Measurements from ENCODE around the gene TBC1D22A. TPM values are rescaled to one million over a fixed set of nuclear protein-coding genes. Genes with fewer than 3 reads are reported as not detected.

The TBC1D22A gene
- total RNA-seq, 1 donor from 2014 or later, result 10.6 TPM

DNA sequence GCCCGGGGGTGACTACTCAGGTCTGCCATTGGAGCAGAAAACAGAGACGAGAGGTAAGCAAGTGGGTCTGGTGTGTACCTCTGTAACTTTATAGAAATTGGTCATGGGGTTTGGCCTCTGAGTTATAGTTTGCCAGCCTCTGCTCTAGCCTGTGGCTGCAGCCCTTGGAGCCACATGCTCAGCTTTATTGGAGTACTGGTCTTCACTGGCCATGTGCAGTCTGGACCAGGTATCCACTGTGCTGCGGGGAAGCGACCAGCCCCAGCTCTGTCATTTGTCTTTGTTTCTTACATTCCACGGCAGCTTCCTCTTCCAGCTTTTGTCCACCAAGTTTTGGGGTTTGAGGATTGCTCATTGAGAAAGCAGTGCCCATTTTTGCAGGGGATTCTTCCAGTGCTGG is 453.4 kb downstream of the TBC1D22A start:
- H3K4me3 ChIP-seq, result no peak overlapping the region

DNA sequence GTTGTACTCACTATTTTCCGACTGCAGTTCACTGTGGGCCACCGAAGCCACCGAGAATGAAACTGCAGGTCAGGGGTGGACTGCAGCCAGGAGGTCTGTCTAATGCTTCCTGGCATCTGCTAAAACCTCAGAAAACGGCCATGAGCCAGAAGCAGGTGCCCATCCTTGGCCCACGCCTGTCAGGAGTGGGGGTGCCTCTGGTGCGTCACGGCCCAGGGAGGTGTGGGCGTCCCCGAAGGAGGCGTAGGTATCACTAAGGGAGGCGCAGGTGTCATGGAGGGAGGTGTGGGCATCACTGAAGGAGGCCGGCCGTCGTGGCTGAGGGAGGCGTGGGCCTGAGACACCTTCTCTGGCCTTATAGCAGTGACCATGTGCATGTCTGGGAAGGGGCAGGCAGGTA is 456.2 kb downstream of the TBC1D22A start:
- no peak for TF ChIP-seq EZH2phosphoT487 (IDR thresholded peaks at IDR 0.05)
- TF ChIP-seq EZH2 (IDR thresholded peaks at IDR 0.05), result no peak
- TF ChIP-seq, protein P1, sequence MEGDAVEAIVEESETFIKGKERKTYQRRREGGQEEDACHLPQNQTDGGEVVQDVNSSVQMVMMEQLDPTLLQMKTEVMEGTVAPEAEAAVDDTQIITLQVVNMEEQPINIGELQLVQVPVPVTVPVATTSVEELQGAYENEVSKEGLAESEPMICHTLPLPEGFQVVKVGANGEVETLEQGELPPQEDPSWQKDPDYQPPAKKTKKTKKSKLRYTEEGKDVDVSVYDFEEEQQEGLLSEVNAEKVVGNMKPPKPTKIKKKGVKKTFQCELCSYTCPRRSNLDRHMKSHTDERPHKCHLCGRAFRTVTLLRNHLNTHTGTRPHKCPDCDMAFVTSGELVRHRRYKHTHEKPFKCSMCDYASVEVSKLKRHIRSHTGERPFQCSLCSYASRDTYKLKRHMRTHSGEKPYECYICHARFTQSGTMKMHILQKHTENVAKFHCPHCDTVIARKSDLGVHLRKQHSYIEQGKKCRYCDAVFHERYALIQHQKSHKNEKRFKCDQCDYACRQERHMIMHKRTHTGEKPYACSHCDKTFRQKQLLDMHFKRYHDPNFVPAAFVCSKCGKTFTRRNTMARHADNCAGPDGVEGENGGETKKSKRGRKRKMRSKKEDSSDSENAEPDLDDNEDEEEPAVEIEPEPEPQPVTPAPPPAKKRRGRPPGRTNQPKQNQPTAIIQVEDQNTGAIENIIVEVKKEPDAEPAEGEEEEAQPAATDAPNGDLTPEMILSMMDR (IDR thresholded peaks at IDR 0.05), result no peak
- Histone ChIP-seq H3K27me3 (no peaks in the 10 kb centered on the region), H3F3A (ENCODE audit: low read depth) (peaks cover 10% of the 10 kb centered on the region), H3K4me2 (no peak overlapping the region), H3K9me3 (ENCODE audit: low read depth) (peaks cover 6% of the 10 kb centered on the region), H3K4me1 (no peaks in the 10 kb centered on the region), H3K36me3 (no peaks in the 10 kb centered on the region), H3K79me2 (ENCODE audit: low read depth) (no peaks in the 10 kb centered on the region), H3K4me3 (no peak overlapping the region), H3K27ac (no peak overlapping the region), H3K9ac (no peak overlapping the region), H2AFZ (replicated peaks) (no peak overlapping the region), H4K20me1 (ENCODE audit: low read depth) (no peaks in the 10 kb centered on the region)
- DNase-seq (ENCODE audit: low spot score), result no peak
- H3K36me3 Mint-ChIP-seq, result no peaks in the 10 kb centered on the region
- H3K4me3 Mint-ChIP-seq, result no peak overlapping the region
- peaks cover under 1% of the 10 kb centered on the region for H3K9me3 Mint-ChIP-seq
- peaks cover 7% of the 10 kb centered on the region for H3K4me1 Mint-ChIP-seq
- H3K27ac Mint-ChIP-seq, result no peak overlapping the region
- H3K27me3 Mint-ChIP-seq (ENCODE audit: insufficient read depth, low read depth), result peaks cover 4% of the 10 kb centered on the region

More for the DNA sequence above, 453.4 kb downstream of the TBC1D22A start:
- no peak for DNase-seq (ENCODE audit: low spot score)
- H3K4me3 Mint-ChIP-seq, result no peak overlapping the region
- H3K27ac Mint-ChIP-seq, result no peak overlapping the region
- Histone ChIP-seq H3K4me2 (no peak overlapping the region), H3K9me3 (ENCODE audit: low read depth) (no peaks in the 10 kb centered on the region), H3K27ac (no peak overlapping the region), H3K9ac (no peak overlapping the region), H3K79me2 (ENCODE audit: low read depth) (no peaks in the 10 kb centered on the region), H3K4me1 (no peaks in the 10 kb centered on the region), H3F3A (ENCODE audit: low read depth) (peaks cover 6% of the 10 kb centered on the region), H3K27me3 (no peaks in the 10 kb centered on the region), H4K20me1 (ENCODE audit: low read depth) (no peaks in the 10 kb centered on the region), H2AFZ (replicated peaks) (no peak overlapping the region), H3K36me3 (no peaks in the 10 kb centered on the region)
- TF ChIP-seq, protein P1 (IDR thresholded peaks at IDR 0.05), result no peak
- TF ChIP-seq EZH2 (IDR thresholded peaks at IDR 0.05), result no peak
- H3K4me1 Mint-ChIP-seq, result no peaks in the 10 kb centered on the region
- peaks cover 8% of the 10 kb centered on the region for H3K27me3 Mint-ChIP-seq (ENCODE audit: insufficient read depth, low read depth)
- H3K9me3 Mint-ChIP-seq, result peaks cover 14% of the 10 kb centered on the region
- peaks cover 5% of the 10 kb centered on the region for H3K36me3 Mint-ChIP-seq

DNA sequence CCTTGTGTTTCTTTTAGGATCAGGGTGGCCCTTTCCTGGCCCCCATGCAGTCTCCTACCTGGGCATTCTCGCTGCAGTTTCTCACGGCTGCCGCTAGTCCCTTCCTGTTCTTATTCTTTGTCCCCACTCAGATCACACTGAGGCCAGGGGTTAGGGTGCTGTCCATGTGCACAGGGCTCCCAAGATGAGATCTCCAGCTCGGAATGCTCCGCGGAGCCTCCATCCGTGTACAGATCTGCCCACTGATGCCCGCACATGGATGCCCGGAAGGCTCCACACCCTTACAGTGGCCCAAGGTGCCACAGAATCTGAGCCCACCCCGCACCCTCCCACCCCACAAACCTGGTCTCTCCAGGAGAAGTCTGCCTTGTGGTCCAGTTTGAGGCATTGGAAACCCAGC is 457.3 kb downstream of the TBC1D22A start:
- no peak overlapping the region for H2AFZ ChIP-seq (replicated peaks)
- H3K27ac ChIP-seq, result no peak overlapping the region
- TF ChIP-seq EZH2 (IDR thresholded peaks at IDR 0.05) (no peak), EZH2phosphoT487 (IDR thresholded peaks at IDR 0.05) (no peak)
- TF ChIP-seq, protein P1 (IDR thresholded peaks at IDR 0.05), result no peak
- H3K36me3 ChIP-seq, result no peaks in the 10 kb centered on the region
- no peaks in the 10 kb centered on the region for H3K27me3 ChIP-seq
- no peaks in the 10 kb centered on the region for H3K79me2 ChIP-seq (ENCODE audit: low read depth)
- Mint-ChIP-seq H3K9me3 (no peaks in the 10 kb centered on the region), H3K4me3 (no peak overlapping the region), H3K36me3 (no peaks in the 10 kb centered on the region), H3K27ac (no peak overlapping the region), H3K4me1 (peaks cover 7% of the 10 kb centered on the region), H3K27me3 (ENCODE audit: insufficient read depth, low read depth) (peaks cover 2% of the 10 kb centered on the region)
- no peak overlapping the region for H3K4me2 ChIP-seq
- no peak for DNase-seq (ENCODE audit: low spot score)
- peaks cover 10% of the 10 kb centered on the region for H3K9me3 ChIP-seq (ENCODE audit: low read depth)
- no peaks in the 10 kb centered on the region for H4K20me1 ChIP-seq (ENCODE audit: low read depth)
- H3K4me1 ChIP-seq, result no peaks in the 10 kb centered on the region
- peaks cover 10% of the 10 kb centered on the region for H3F3A ChIP-seq (ENCODE audit: low read depth)
- no peak overlapping the region for H3K9ac ChIP-seq
- H3K4me3 ChIP-seq, result no peak overlapping the region

Data from neural progenitor cell (in vitro differentiated cells).